ENCODE data around the gene AHRR. TPM values are rescaled to one million over a fixed set of nuclear protein-coding genes. Genes with fewer than 3 reads are reported as not detected.
"Not testable (repeated sequence)": the region's sequence is repeated elsewhere in the genome, so short reads cannot be mapped to it uniquely, and the experiment has no call there.

AHRR gene
- total and polyA plus RNA-seq, 2 donors from 2014 or later = 0.71 to 1.7 TPM

DNA sequence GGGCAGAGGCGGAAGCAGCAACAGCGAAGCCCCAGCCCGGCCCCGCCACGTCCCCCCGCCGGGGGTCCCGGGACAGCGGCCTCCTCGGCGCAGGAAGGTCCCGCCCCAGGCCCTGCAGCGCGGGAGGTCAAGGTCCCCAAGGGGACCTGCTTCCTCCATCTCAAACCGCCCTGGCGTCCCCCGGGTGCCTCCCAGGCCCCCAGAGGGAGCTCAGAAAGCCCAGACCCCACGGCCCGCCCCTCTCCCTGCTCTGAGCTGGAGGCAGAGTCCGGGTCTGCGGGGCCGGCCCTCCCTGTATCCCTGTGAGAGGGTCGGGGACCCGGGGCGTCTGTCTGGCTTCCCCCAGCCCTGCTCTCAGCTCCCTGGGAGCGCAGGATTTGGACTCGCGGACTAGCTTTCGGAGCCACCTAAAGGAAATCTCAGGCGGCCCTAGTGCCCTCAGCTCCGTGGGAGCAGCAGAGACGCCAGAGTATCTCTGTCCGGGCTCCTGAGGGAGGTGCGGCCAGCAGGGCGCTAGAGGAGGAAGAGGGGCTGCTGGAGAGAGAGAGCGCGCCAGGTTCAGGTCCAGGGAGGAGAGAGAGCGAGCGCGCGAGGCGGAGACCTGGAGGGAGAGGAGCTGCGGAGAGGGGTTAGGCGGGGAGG, 152.2 kb downstream of the AHRR start:
- Histone ChIP-seq H3K4me3 (ENCODE audit: low read length in 3 of 3) (peak overlapping the region; percentile 24 to 64 (median 42)), H3K9ac (ENCODE audit: low read length in 3 of 3) (peak overlapping the region in 2 of 3 donors; percentile 24 to 51), H3K27ac (ENCODE audit: low read depth in 2 of 2, low read length in 2 of 2) (peak overlapping the region in 1 of 2 donors; percentile 32), H3K27me3 (ENCODE audit: control insufficient read depth, insufficient read depth, low read length) (no peaks in the 10 kb centered on the region), H3K4me1 (ENCODE audit: control insufficient read depth in 2 of 3, insufficient read depth in 2 of 3, low read depth in 1 of 3, low read length in 3 of 3) (peaks cover 0 to 14% (median 3%) of the 10 kb centered on the region in 3 donors), H3K36me3 (ENCODE audit: control insufficient read depth in 2 of 3, insufficient read depth in 3 of 3, low read length in 3 of 3) (peaks cover 0 to 4% (median 0%) of the 10 kb centered on the region in 3 donors), H3K9me3 (ENCODE audit: control insufficient read depth in 2 of 3, insufficient read depth in 1 of 3, low read length in 3 of 3) (no peaks in the 10 kb centered on the region)
- FAIRE-seq (no peak), DNase-seq (peak; percentile 55 to 82 (median 68))
- intact Hi-C loops (cut with DNase I) = no loop called here
- no peak for TF ChIP-seq CTCF (IDR thresholded peaks at IDR 0.05; ENCODE audit: borderline replicate concordance, extremely low read depth, insufficient read depth)

GRCh38 chr5:474232-474839, 152.8 kb downstream of the AHRR start:
- H3K27me3 ChIP-seq (ENCODE audit: control insufficient read depth, insufficient read depth, low read length); DNase-seq; H3K36me3 ChIP-seq (ENCODE audit: control insufficient read depth in 2 of 3, insufficient read depth in 3 of 3, low read length in 3 of 3); H3K9ac ChIP-seq (ENCODE audit: low read length in 3 of 3); H3K27ac ChIP-seq (ENCODE audit: low read depth in 2 of 2, low read length in 2 of 2); intact Hi-C loops (cut with DNase I); FAIRE-seq; H3K9me3 ChIP-seq (ENCODE audit: control insufficient read depth in 2 of 3, insufficient read depth in 1 of 3, low read length in 3 of 3): not testable (repeated sequence)
- H3K4me1 ChIP-seq (ENCODE audit: control insufficient read depth in 2 of 3, insufficient read depth in 2 of 3, low read depth in 1 of 3, low read length in 3 of 3) = peaks cover 0 to 14% (median 3%) of the 10 kb centered on the region in 3 donors
- peak overlapping the region in 1 of 3 donors; percentile 64 for H3K4me3 ChIP-seq (ENCODE audit: low read length in 3 of 3)

DNA sequence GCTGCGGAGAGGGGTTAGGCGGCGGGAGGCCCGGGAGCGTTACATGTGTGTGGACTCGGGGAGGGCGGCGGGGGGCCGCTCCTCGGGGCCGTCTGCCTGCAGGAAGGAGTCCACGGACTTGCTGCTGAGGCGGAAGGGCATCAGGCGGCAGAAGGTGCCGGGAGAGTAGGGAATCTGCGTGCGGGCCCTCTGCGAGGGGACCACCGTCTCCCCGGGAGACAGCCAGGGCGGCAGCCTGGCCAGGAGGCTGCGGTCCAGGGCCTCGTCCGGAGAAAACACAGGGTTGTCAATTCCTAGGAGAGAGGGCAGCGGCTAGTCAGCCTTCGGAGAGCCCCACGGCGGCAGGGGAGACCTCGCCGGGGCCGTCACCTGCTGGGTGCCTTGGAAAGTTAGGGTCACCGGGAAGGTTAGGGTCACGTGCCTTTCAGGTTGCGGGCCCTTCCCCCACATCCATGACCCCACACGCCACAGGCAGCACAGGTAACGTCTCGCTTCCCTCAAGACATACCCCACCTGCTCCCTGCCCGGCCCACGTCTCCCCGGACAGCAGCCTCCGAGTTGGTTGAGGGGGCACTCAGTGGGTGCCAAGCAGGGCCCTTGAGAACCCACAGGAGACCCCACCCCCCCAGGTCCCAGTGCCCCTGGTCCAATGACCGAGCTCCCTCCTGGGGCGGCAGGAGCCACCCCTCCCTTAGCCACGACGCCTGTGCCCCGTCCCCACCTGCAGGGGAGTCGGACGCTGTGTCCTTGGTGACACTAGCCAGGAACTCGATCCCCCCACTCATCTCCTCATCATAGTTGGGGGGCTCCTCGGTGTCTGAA, 153.5 kb downstream of the AHRR start:
- no peaks in the 10 kb centered on the region for H3K27me3 ChIP-seq (ENCODE audit: control insufficient read depth, insufficient read depth, low read length)
- H3K36me3 ChIP-seq (ENCODE audit: control insufficient read depth in 2 of 3, insufficient read depth in 3 of 3, low read length in 3 of 3) = peaks cover 0 to 4% (median 0%) of the 10 kb centered on the region in 3 donors
- H3K9me3 ChIP-seq (ENCODE audit: control insufficient read depth in 2 of 3, insufficient read depth in 1 of 3, low read length in 3 of 3) = no peaks in the 10 kb centered on the region
- peak overlapping the region in 1 of 3 donors; percentile 3 for H3K4me3 ChIP-seq (ENCODE audit: low read length in 3 of 3)
- intact Hi-C loops (cut with DNase I) = no loop called here
- no peak for FAIRE-seq
- no peak for TF ChIP-seq CTCF (IDR thresholded peaks at IDR 0.05; ENCODE audit: borderline replicate concordance, extremely low read depth, insufficient read depth)
- H3K27ac ChIP-seq (ENCODE audit: low read depth in 2 of 2, low read length in 2 of 2) = no peak overlapping the region
- peaks cover 0 to 14% (median 3%) of the 10 kb centered on the region in 3 donors for H3K4me1 ChIP-seq (ENCODE audit: control insufficient read depth in 2 of 3, insufficient read depth in 2 of 3, low read depth in 1 of 3, low read length in 3 of 3)
- no peak overlapping the region for H3K9ac ChIP-seq (ENCODE audit: low read length in 3 of 3)
- DNase-seq = peak in 2 of 5 donors; percentile 68 to 76

GRCh38 chr5:475704-476101, 154.2 kb downstream of the AHRR start:
- intact Hi-C loops (cut with DNase I) = no loop called here
- H3K27ac ChIP-seq (ENCODE audit: low read depth in 2 of 2, low read length in 2 of 2) = no peak overlapping the region
- H3K4me3 ChIP-seq (ENCODE audit: low read length in 3 of 3) = no peak overlapping the region
- peaks cover 0 to 4% (median 0%) of the 10 kb centered on the region in 3 donors for H3K36me3 ChIP-seq (ENCODE audit: control insufficient read depth in 2 of 3, insufficient read depth in 3 of 3, low read length in 3 of 3)
- no peaks in the 10 kb centered on the region for H3K27me3 ChIP-seq (ENCODE audit: control insufficient read depth, insufficient read depth, low read length)
- H3K9ac ChIP-seq (ENCODE audit: low read length in 3 of 3) = no peak overlapping the region
- H3K9me3 ChIP-seq (ENCODE audit: control insufficient read depth in 2 of 3, insufficient read depth in 1 of 3, low read length in 3 of 3) = no peaks in the 10 kb centered on the region
- peaks cover 0 to 14% (median 3%) of the 10 kb centered on the region in 3 donors for H3K4me1 ChIP-seq (ENCODE audit: control insufficient read depth in 2 of 3, insufficient read depth in 2 of 3, low read depth in 1 of 3, low read length in 3 of 3)
- FAIRE-seq = no peak
- TF ChIP-seq CTCF (IDR thresholded peaks at IDR 0.05; ENCODE audit: borderline replicate concordance, extremely low read depth, insufficient read depth) = no peak
- DNase-seq = peak in 1 of 5 donors; percentile 51
